NCI-H748 (cell line): ENCODE results near the gene COL19A1.
"Not testable (repeated sequence)": the region's sequence is repeated elsewhere in the genome, so short reads cannot be mapped to it uniquely, and the experiment has no call there.

Experiments used
- DNase-seq: peaks from one replicate; lab custom pipeline; 2025; ENCODE audit not compliant: unreplicated experiment; lab: John Stamatoyannopoulos, UW

The COL19A1 gene

GRCh38 chr6:69895396-69895795, 29.0 kb downstream of the COL19A1 start:
- no peak for DNase-seq

DNA sequence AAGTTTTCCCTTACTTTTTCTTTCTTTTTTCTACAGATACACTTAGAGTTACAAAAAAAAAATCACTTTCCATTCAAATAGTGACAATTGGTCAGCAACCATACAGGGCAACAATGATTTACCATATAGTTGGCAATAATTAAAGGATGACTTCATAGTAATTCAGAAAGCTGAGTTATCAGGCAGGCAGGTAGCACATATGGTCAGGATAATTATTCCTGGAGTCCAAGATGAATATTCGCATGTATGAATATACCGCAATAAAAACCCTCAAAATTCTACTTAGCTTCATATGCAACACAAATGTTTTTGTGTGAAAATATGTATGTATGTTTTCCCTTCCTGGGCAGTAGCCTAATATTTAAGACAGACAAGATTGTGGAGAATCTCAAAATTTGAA, 34.5 kb downstream of the COL19A1 start:
- no peak for DNase-seq

- no peak for DNase-seq
Measured at GRCh38 chr6:69901361-69901760, 35.0 kb downstream of the COL19A1 start.

- no peak for DNase-seq
Measured at GRCh38 chr6:69907981-69908498, 41.7 kb downstream of the COL19A1 start.

GRCh38 chr6:69913361-69913760, 47.0 kb downstream of the COL19A1 start:
- DNase-seq = no peak

DNA sequence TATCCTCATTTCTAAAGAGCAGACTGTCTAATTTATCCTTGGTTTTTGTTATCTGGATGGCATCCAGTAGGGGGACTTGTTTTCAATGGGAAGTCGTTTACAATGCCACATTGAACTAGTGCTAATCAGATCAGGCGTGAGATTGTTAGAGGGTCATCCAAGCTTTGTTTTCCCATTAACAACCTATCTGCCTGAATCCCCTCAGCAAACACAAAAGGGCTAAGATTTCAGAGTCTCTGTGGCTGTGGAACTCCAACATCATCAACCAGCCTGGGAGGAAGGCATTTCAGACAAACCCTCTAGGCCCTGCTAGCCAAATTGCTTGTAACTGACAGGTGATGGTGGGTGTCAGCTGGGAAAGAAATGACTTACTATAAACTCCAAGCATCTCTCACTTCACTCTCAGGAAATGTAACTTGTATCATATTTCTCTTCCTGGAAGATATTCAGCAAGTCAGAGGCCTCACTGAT, 47.7 kb downstream of the COL19A1 start:
- DNase-seq = peak; percentile 34

GRCh38 chr6:69915346-69915745, 49.0 kb downstream of the COL19A1 start:
- peak; percentile 62 for DNase-seq

DNA sequence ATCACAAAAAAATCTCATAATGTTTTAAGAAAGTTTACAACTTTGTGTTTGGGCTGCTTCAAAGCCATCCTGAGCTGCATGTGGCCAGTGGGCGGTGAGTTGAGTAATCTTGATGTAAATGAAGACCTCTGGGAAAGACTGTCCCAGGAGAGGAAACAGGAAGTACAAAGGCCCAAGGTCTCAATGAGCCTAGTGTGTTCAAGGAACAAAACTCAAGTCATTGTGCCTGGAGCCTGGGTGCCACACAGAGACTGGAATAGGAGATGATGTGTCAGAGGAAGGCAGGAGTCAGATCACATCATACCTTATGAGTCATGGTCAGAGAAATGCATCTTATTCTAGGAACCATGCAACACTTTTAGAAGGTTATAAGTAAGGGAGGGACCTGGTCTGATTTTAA, 51.5 kb downstream of the COL19A1 start:
- no peak for DNase-seq

DNA sequence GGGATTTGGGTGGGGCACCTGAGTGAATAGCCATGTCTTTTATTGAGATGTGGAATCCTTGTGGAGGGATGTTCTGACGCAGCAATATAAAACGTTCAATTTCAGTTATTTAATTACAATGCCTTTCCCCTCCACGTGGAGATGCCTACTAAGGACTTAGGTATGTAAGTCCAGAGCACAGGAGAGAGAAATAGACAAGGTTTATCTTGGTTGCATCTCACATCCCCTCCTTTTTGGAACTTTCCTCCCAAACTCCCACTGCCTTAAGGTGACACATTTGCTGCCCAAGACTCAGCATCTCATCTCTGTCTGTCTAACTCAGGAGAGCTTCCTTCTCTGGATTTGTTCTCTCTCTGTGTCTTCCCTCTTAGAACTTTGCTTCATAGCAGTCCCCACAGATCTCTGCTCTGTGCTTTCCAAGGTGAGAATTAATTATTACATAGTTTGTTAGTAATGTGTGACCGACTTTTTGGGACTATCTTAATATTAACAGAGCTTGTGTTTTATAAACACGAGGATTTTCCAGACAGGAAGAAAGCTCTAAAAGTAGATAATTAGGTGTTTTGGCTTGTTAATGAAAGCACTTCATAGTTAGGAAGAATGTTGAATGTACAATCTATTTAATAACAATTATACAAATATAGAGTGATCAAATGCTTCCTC, 52.6 kb downstream of the COL19A1 start:
- DNase-seq = no peak

- DNase-seq = not testable (repeated sequence)
Measured at GRCh38 chr6:69921066-69921465, 54.7 kb downstream of the COL19A1 start.

GRCh38 chr6:69921611-69922010, 55.3 kb downstream of the COL19A1 start:
- DNase-seq = not testable (repeated sequence)

- DNase-seq = no peak
Measured at GRCh38 chr6:69926745-69927144, 60.4 kb downstream of the COL19A1 start.

GRCh38 chr6:69933239-69933638, 66.9 kb downstream of the COL19A1 start:
- no peak for DNase-seq

DNA sequence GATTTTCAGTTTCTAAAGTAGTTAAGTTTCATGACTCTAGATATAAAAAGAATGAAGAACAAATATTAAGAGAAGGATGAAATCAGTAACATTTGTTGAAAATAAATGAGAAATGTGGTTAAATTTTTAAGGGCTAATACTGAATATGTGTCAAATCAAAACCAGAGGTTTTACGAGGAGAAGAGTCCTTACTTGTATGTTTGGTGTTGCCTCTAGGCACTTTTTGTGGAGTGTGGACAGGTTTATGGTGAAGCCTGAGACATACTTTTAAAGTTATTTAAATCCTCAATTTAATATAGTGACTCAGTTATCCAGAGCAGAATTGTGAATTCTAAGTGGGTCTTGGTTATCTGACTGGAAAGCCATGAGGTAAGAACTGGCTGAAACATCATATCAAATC, 68.7 kb downstream of the COL19A1 start:
- no peak for DNase-seq

DNA sequence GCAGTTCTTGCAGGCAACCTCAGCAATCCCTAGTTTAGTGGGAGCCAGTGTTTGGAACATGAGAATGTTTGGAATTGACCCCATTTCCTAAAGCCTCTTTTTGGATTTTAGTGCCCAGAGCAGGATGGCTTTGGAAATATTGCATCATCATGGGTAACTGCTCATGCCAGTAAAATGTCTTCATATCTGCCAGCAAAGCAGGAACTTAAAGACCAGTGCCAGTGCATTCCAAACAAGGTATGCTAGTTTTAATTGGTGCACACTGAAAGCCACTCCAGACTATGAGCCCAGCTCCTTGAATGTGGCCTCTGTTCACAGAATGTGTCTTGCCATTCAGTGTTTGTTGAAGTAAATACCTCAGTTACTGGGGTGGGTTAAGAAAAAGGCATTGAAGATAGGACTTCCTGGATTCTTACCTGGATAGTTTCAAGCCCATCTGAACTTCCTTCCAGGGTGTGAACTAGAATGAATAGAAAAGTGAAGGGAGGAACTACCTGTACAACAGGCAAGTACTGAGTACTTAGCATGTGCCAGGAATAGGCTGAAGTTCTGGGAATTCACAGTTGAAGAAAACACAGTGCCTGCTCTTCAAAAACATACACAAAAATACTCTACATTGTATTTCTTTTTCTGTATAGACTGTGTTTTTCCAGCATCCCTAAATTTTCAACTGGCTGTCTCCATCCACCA, 70.5 kb downstream of the COL19A1 start:
- no peak for DNase-seq

- no peak for DNase-seq
Measured at GRCh38 chr6:69937402-69938136, 71.2 kb downstream of the COL19A1 start.

GRCh38 chr6:69942485-69942884, 76.1 kb downstream of the COL19A1 start:
- DNase-seq = no peak

DNA sequence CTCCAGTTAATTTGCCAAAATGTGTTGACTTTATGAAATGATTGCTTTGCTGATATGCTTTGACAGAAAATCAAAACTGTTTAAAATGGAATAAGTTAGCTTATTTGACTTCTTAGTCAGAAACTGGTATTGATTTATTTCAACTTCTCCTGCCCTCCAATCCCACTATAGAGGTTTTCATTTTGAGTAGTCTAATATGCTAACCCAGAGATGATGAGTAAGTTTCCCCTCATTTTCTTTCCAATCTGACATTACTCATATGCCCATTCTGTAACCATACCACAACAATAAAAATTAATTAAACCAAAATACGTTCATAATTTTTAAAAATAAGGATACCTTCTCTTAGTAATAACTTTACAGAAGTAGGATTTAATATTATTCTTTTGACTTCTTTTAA, 78.8 kb downstream of the COL19A1 start:
- no peak for DNase-seq

GRCh38 chr6:69948479-69949114, 82.2 kb downstream of the COL19A1 start:
- no peak for DNase-seq

- DNase-seq = peak; percentile 27
Measured at GRCh38 chr6:69953491-69953890, 87.1 kb downstream of the COL19A1 start.

- DNase-seq = no peak
Measured at GRCh38 chr6:69954733-69955132, 88.4 kb downstream of the COL19A1 start.
